IPS-NIHi7 (cell line): Measurements from ENCODE around the gene CAB39.

Experiments
- DNase-seq: peaks from one replicate; pipeline ENCODE4 v3.0.0; 2012; ENCODE audit warnings: mixed read lengths; ENCODE audit errors: extremely low spot score

CAB39 gene

GRCh38 chr2:230819433-230819832 is 106.8 kb downstream of the CAB39 start:
- DNase-seq = no peak

DNA sequence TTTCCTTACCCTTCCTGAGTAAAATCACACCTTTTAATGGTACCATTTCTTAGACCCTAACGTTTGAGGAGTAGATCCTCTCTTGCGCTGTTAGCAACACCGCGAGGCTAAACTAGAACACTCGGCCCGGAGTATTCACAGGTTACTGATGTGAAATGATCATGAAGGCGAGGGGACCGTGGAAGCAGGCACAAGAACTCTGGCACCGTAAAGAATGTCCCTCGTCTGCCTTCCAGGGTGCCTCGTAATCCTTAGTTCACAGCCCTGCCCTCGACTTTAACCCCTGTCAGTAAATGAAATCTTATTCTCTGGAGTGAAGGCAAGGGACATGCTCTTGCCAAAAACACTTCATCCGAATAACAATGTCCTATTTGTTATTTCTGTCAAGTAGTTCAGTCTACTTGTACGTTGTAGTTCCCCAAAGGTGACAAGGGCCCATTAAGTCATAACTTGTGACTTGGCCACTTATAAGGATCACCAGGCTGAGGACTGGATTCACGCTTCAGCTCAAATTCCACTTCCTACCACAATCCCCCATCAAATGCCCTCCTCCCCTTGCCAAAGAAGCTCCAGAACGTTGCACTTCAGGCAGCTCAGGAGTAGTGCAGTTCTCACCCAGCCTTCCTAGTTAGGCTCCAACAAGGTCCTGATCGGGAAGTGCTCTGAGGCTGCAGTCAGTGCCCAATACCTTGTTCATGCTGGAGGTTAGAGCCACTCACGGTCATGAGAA is 108.8 kb downstream of the CAB39 start:
- no peak for DNase-seq

GRCh38 chr2:230821991-230822520 is 109.4 kb downstream of the CAB39 start:
- no peak for DNase-seq

- no peak for DNase-seq
Measured at GRCh38 chr2:230823264-230823964, 110.8 kb downstream of the CAB39 start.

DNA sequence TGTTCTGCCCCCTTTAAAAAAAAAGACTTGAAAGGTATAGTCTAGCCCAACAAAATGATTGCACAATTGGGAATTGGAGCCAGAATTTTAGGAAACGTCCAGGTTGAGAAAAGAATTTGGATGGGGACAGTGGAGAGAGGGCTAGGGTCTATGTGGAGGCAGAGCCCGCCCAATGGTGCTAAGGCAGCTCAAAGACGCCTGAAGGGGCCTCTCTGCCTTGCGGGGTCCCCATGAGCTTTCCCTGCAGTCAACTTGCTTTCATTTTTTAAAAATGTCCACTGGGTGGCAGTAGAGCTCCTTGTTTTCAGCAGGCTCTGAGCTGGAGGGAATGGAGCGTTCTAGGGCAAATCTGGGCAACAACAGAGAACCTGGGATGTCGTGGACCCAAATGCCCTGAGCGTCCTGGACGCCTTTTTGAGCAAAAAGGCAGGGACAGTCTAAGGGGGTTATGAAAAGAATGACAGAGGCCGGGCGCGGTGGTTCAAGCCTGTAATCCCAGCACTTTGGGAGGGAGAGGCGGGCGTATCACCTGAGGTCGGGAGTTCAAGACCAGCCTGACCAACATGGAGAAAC is 111.8 kb downstream of the CAB39 start:
- peak; percentile 82 for DNase-seq

- DNase-seq = no peak
Measured at GRCh38 chr2:230825354-230825753, 112.7 kb downstream of the CAB39 start.

DNA sequence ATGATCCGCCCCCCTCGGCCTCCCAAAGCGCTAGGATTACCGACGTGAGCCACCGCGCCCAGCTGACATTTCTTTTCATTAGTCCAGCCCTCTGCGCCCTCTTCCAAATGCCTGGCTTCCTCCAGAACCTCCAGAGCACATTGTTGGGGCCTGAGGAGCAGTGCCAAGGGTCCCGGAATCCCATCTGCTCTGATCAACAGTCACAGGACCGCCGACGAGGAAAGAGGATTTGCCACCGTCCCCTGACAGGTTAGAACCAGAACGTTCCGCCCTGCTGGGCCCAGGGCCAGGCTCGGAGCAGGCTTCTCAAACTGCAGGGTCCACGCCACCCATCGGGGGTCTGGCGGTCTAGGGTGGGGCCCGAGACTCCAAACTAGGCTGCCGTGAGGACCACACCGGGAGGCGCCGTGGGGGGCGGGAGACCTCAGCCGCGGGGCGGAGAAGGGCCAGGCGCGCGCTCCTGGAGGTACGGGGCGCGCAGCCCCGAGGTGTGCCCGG is 115.2 kb downstream of the CAB39 start:
- DNase-seq = no peak

GRCh38 chr2:230828272-230828961 is 115.8 kb downstream of the CAB39 start:
- no peak for DNase-seq

GRCh38 chr2:230829293-230829692 is 116.7 kb downstream of the CAB39 start:
- no peak for DNase-seq

DNA sequence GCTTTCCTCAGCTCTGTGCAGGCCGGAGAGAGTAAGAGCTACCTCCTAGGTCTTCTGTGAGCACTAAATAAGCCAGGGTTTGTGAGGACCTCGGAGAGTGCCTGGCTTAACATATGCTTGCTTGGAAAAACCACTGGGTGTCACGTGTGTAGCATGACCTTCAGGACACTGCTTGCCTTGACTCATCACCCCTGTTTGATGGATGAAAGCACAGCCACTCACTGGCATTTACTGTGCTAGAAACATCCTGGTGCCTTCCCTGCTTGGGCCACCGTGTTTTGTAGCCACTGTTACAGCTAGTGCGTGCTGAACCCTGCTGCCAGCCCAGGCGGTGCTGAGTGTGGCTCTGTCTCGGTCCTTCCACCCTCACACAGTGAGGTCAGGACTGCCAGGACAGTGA is 117.3 kb downstream of the CAB39 start:
- DNase-seq = no peak

DNA sequence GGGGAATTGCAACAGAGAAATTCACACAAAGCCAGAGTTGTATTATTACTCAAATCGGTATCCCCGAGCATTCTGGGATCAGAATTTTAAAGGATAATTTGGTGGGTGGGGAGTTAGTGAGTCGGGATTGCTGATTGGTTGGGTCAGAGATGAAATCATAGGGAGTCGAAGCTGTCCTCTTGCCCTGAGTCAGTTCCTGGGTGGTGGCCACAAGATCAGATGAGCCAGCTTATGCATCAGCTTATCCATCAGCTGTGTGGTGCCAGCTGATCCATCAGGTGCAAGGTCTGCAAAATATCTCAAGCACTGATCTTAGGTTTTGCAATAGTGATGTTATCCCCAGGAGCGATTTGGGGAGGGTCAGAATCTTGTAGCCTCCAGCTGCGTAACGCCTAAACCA is 117.8 kb downstream of the CAB39 start:
- no peak for DNase-seq

DNA sequence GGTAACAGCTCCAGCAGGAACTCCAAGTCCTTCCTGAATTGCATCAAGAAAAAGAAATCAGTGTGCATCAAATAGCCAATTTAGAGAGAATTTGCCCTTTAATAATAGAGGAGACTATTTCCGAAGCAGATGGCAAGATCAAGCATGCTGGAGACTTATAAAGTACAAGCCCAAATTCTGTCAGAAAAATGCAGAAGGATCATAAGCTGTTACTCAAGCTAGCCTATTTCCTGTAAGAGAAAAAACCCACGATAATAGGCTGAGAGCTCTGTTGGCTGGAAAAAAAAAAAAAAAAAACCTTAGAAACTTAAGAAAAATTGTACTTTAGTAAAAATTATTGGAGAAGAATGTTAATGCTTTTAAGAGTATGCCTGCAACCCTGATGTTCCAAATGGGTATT is 127.7 kb downstream of the CAB39 start:
- no peak for DNase-seq

DNA sequence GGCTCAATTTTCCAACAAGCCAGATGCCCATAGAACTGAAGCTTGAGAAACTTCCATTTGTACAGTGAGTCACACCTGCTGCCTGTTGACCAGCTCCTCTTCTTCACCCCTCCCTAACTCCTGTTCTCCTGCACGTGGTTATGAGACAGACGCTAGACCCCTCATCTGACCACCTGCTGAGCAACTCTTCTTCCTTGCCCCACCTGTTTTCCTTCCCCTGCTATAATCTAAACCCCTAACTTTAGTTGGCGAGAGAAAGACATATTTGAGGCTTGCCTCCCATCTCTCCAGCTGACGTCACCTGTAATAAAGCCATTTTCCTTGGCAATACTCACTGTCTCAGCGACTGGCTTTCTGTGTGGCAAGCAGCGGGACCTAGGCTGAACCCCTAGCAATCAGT is 129.8 kb downstream of the CAB39 start:
- no peak for DNase-seq

DNA sequence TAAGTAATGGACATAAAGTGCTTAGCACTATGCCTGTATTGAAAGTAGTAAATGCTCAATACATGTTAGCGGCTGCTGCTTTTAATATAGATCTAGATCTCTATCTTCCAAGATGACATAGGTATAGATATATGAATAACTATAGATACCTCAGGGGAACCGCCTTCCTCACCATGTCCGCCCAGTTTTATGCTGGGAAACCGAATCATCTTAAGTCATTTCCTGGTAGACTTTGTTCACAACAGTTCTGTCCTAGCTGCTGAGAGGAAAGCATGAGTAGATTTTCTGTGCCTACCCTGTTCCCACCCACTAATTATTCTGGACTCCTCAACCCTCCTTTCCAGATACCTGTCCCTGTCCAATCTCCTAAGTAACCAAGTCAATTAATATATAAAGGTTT is 130.5 kb downstream of the CAB39 start:
- DNase-seq = no peak

DNA sequence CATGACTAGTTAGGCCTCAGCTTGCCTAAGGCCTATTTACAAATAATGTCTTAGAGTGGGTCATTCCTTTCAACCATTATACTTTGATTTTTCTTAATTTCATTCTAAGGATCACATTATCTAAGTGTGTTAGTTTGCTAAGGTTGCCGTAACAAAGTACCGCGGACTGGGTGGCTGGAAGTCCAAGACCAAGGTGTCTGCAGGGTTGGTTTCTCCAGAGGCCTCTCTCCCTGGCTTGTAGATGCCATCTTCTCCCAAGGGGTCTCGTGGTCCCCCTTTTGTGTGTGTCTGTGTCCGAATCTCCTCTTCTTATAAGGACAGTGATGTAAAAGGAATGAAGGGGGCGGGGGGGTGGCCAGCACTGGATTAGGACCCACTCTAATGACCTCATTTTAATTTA is 133.7 kb downstream of the CAB39 start:
- DNase-seq = no peak

- DNase-seq = peak; percentile 92
Measured at GRCh38 chr2:230847883-230848388, 135.3 kb downstream of the CAB39 start.

DNA sequence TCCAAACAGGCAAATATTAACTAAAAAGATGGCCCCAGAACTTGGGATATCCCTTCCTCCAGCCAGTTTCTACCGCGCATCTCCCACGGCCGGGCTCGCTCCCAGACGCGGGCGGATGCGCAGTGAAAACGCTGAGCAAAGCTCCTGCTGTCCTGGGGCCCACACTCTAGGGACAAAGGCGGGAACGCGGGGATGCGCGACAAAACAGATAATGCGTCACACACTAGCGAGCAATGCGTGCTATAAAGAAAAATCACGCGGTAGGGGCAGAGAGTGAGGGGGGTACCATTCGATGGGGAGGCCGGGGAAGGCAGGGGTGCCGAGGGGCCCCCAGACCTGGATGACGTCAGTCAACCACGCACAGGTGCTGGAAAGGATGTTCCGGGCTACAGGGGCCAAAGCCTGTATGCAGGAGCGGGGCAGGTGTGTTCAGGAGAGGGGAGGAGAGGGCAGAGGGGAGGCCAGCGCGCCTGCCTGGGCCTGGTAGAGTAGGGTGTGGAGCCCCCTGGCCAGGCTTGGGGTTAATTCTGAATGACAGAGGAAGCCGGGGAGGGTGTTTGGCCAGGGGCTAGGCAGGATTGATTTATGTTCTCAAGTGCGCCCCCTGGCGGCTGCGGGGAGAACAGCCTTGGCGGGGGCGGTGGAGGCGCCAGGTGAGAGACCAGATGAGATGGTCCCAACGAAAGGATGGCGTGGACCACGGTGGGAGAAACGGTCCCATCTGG is 137.2 kb downstream of the CAB39 start:
- DNase-seq = peak; percentile 90

- DNase-seq = no peak
Measured at GRCh38 chr2:230850358-230850658, 137.7 kb downstream of the CAB39 start.

GRCh38 chr2:230852113-230852512 is 139.5 kb downstream of the CAB39 start:
- no peak for DNase-seq

GRCh38 chr2:230861552-230862255 is 149.1 kb downstream of the CAB39 start:
- peak; percentile 60 for DNase-seq

DNA sequence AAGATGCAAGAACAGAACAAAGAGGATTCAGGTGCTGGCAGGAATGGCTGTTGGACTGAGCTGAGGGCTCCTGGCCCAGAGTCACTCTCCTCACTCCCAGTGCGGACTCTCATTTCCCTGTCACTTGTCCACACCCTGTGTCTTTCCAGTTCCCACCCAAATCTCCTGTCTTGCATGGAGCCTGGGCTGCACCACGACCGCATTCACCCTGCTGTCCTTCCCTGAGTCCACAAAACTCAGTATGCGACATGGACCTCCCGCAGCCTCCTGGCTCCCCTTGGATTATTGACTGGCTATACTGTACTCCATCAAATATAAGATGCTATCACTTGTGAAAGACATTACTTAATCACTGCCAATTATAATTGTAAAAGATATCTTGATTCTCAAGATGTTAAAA is 149.7 kb downstream of the CAB39 start:
- DNase-seq = no peak
